CD4-positive, alpha-beta T cell treated with Interleukin-1 beta for 1 hour (primary cell): ENCODE measurements around the gene VSIG10L.

Source experiments
- DNase-seq, 2 donors: peaks; one replicate each; pipeline ENCODE4 v3.0.0-alpha.2; 2020 to 2022

Gene VSIG10L

GRCh38 chr19:51311351-51312257 is 30.3 kb downstream of the VSIG10L start, which contains the start of gene IGLON5:
TSS of gene IGLON5 (plus strand) at chr19:51311644. CDS start at chr19:51311848, 204 bp downstream.
- DNase-seq: no peak

- DNase-seq: no peak
Observed at GRCh38 chr19:51305479-51305878, 36.5 kb downstream of the VSIG10L start.

GRCh38 chr19:51301266-51301665 is 40.7 kb downstream of the VSIG10L start:
- no peak for DNase-seq

GRCh38 chr19:51297406-51297805 is 44.5 kb downstream of the VSIG10L start:
- no peak for DNase-seq

- DNase-seq: no peak
Observed at GRCh38 chr19:51296336-51297093, 45.4 kb downstream of the VSIG10L start.

GRCh38 chr19:51295382-51296126 is 46.4 kb downstream of the VSIG10L start:
- DNase-seq: no peak

- no peak for DNase-seq
Observed at GRCh38 chr19:51294977-51295375, 47.0 kb downstream of the VSIG10L start.

- no peak for DNase-seq
Observed at GRCh38 chr19:51294211-51294976, 47.5 kb downstream of the VSIG10L start.

- no peak for DNase-seq
Observed at GRCh38 chr19:51293571-51294210, 48.2 kb downstream of the VSIG10L start.

GRCh38 chr19:51292971-51293370 is 49.0 kb downstream of the VSIG10L start:
- no peak for DNase-seq

- no peak for DNase-seq
Observed at GRCh38 chr19:51289635-51290034, 52.3 kb downstream of the VSIG10L start.

- no peak for DNase-seq
Observed at GRCh38 chr19:51285682-51286081, 56.3 kb downstream of the VSIG10L start.

- no peak for DNase-seq
Observed at GRCh38 chr19:51282335-51282734, 59.6 kb downstream of the VSIG10L start.
